GM23248 (cell line): ENCODE results near the gene ZDHHC11. TPM values are rescaled to one million over a fixed set of nuclear protein-coding genes. Genes with fewer than 3 reads are reported as not detected.

ENCODE experiments used
- DNase-seq: peaks from one replicate; pipeline ENCODE4 v3.0.0-alpha.2; 2015
- H2AFZ ChIP-seq: fragments of 200-600 bp; sonication (generic); 2 replicates; pipeline ENCODE4 v1.6.1; 2016; ENCODE audit warnings: antibody characterized with exemption
- H3F3A ChIP-seq: fragments of 200-600 bp; sonication (generic); 2 replicates; pipeline ENCODE4 v1.6.1; 2016; ENCODE audit warnings: mild to moderate bottlenecking, antibody characterized with exemption, mixed run types; ENCODE audit not compliant: insufficient read depth
- H3K27ac ChIP-seq: fragments of 200-600 bp; sonication (generic); 2 replicates; pipeline ENCODE4 v1.5.1; 2016; ENCODE audit warnings: mild to moderate bottlenecking
- H3K27me3 ChIP-seq: fragments of 200-600 bp; sonication (generic); replicated peaks from 2 replicates; pipeline ENCODE4 v1.6.1; 2016; ENCODE audit warnings: mild to moderate bottlenecking; ENCODE audit not compliant: insufficient read depth
- H3K36me3 ChIP-seq: fragments of 200-600 bp; sonication (generic); 2 replicates; pipeline ENCODE4 v1.6.1; 2016; ENCODE audit warnings: low read depth, mild to moderate bottlenecking
- H3K4me1 ChIP-seq: fragments of 200-600 bp; sonication (generic); 2 replicates; pipeline ENCODE4 v1.6.1; 2016; ENCODE audit warnings: mild to moderate bottlenecking; ENCODE audit not compliant: insufficient read depth
- H3K4me2 ChIP-seq: fragments of 200-600 bp; sonication (generic); one replicate; pipeline ENCODE4 v1.6.1; 2016; ENCODE audit warnings: mild to moderate bottlenecking; ENCODE audit not compliant: unreplicated experiment
- H3K4me3 ChIP-seq: fragments of 200-600 bp; sonication (generic); 2 replicates; pipeline ENCODE4 v1.5.1; 2016; ENCODE audit warnings: mild to moderate bottlenecking
- H3K79me2 ChIP-seq: fragments of 200-600 bp; sonication (generic); 2 replicates; pipeline ENCODE4 v1.6.1; 2016; ENCODE audit warnings: mild to moderate bottlenecking; ENCODE audit not compliant: insufficient read depth
- H3K9ac ChIP-seq: fragments of 200-600 bp; sonication (generic); 2 replicates; pipeline ENCODE4 v1.6.1; 2016; ENCODE audit warnings: mild to moderate bottlenecking
- H3K9me2 ChIP-seq: fragments of 200-600 bp; sonication (generic); 2 replicates; pipeline ENCODE4 v1.6.1; 2016; ENCODE audit warnings: mixed run types, mild to moderate bottlenecking, moderate library complexity; ENCODE audit not compliant: insufficient read depth
- H3K9me3 ChIP-seq: fragments of 200-600 bp; sonication (generic); one replicate; pipeline ENCODE4 v1.6.1; 2017; ENCODE audit warnings: low read depth
- H4K20me1 ChIP-seq: fragments of 200-600 bp; sonication (generic); 2 replicates; pipeline ENCODE4 v1.6.0; 2016; ENCODE audit not compliant: insufficient read depth
- EZH2 ChIP-seq: fragments of 200-600 bp; sonication (generic); IDR thresholded peaks from 2 replicates; pipeline ENCODE4 v1.6.1; 2018; ENCODE audit warnings: antibody characterized with exemption, mild to moderate bottlenecking; ENCODE audit not compliant: insufficient read depth, poor library complexity, severe bottlenecking
- EZH2phosphoT487 ChIP-seq: fragments of 200-600 bp; sonication (generic); IDR thresholded peaks from 2 replicates; pipeline ENCODE4 v1.6.1; 2018; ENCODE audit warnings: antibody characterized with exemption, moderate library complexity, mild to moderate bottlenecking, low read depth; ENCODE audit not compliant: insufficient read depth
- WGBS, 2 experiments: methylation state at CpG; one replicate each; pipeline ENCODE4 v1.1.6; 2015 to 2017; ENCODE audit warnings: low lambda C conversion rate in 2 of 2, low coverage in 1 of 2; ENCODE audit errors: missing lambda C conversion rate in 2 of 2; 5-methylcytosine and 5-hydroxymethylcytosine counted together
- in situ Hi-C: fragments of 300-500 bp; cut with MboI; formaldehyde crosslinking; loops from 2 replicates; pipeline ENCODE4 v1.15.0; 2020
- polyA plus RNA-seq: library from polyadenylated mRNA; unstranded; fragments of >200 nt; fragmentation: Nextera tagmentation; extraction: Ambion mirVana; gene quantifications from 2 replicates; pipeline ENCODE4 v1.2.1, GENCODE V29; 2016
- total RNA-seq: library from RNA; depleted of rRNA; stranded (reverse); fragments of >200 nt; shearing (Covaris generic); gene quantifications from 2 replicates; pipeline ENCODE4 v1.2.3, GENCODE V29; 2014

Gene ZDHHC11
- total and polyA plus RNA-seq, 2 experiments from 2014 or later, result 0.26 to 0.65 TPM

DNA sequence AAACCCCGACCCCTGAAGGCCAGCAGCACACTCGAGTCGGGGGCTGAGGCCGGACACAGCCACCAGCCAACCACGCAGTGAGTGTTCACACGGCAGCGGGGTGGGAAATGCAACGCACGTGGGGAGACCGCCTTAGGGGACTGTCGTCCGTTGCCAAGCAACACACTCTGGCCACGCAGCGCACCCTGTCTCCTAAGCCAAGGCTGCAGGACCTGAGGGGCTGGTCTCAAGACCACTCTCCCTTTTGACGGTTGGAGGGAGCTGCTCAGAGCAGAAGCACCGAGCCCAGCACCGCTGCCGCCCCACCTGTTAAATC lies 34.3 kb upstream of the ZDHHC11 start:
- 94 to 95% methylated on average over 17 to 18 of the region's 18 CpGs for WGBS, 2 experiments
- in situ Hi-C loops, result no loop called here
- DNase-seq, result no peak
- Histone ChIP-seq H3K27ac (no peak overlapping the region), H3K27me3 (no peaks in the 10 kb centered on the region), H3F3A (no peaks in the 10 kb centered on the region), H3K4me2 (no peak overlapping the region), H3K36me3 (peaks cover 26% of the 10 kb centered on the region; the same call in 1 of the 2 replicates), H3K4me1 (no peaks in the 10 kb centered on the region), H3K9ac (no peak overlapping the region), H3K9me2 (no peaks in the 10 kb centered on the region), H3K4me3 (no peak overlapping the region), H3K79me2 (peaks cover 80% of the 10 kb centered on the region), H2AFZ (no peak overlapping the region), H3K9me3 (no peaks in the 10 kb centered on the region), H4K20me1 (peaks cover 4% of the 10 kb centered on the region; the same call in 1 of the 2 replicates)
- TF ChIP-seq EZH2 (no peak), EZH2phosphoT487 (no peak)

GRCh38 chr5:884345-885126 lies 33.8 kb upstream of the ZDHHC11 start:
- Histone ChIP-seq H4K20me1 (peaks cover 4% of the 10 kb centered on the region; the same call in 1 of the 2 replicates), H3F3A (no peaks in the 10 kb centered on the region), H3K4me3 (no peak overlapping the region), H3K4me1 (no peaks in the 10 kb centered on the region), H3K79me2 (peaks cover 75% of the 10 kb centered on the region), H3K27me3 (no peaks in the 10 kb centered on the region), H3K36me3 (peaks cover 26% of the 10 kb centered on the region; the same call in 1 of the 2 replicates), H3K9me2 (no peaks in the 10 kb centered on the region), H2AFZ (no peak overlapping the region), H3K27ac (no peak overlapping the region), H3K9me3 (no peaks in the 10 kb centered on the region), H3K4me2 (no peak overlapping the region), H3K9ac (no peak overlapping the region)
- in situ Hi-C loops, result no loop called here
- TF ChIP-seq EZH2 (no peak), EZH2phosphoT487 (no peak)
- WGBS, 2 experiments, result 82 to 85% methylated on average over 16 of the region's 16 CpGs
- DNase-seq, result no peak

- no peak for TF ChIP-seq EZH2phosphoT487
- no peak for TF ChIP-seq EZH2
- in situ Hi-C loops, result no loop called here
- H3K4me3 ChIP-seq, result no peak overlapping the region
- no peak overlapping the region for H2AFZ ChIP-seq
- peaks cover 19% of the 10 kb centered on the region; the same call in 1 of the 2 replicates for H3K36me3 ChIP-seq
- no peaks in the 10 kb centered on the region for H3K27me3 ChIP-seq
- WGBS, 2 experiments, result 96 to 97% methylated on average over 27 to 29 of the region's 29 CpGs
- H3K9ac ChIP-seq, result no peak overlapping the region
- H3K4me1 ChIP-seq, result no peaks in the 10 kb centered on the region
- peaks cover 4% of the 10 kb centered on the region; the same call in 1 of the 2 replicates for H4K20me1 ChIP-seq
- peaks cover 66% of the 10 kb centered on the region for H3K79me2 ChIP-seq
- no peak overlapping the region for H3K27ac ChIP-seq
- no peaks in the 10 kb centered on the region for H3K9me2 ChIP-seq
- no peak for DNase-seq
- no peaks in the 10 kb centered on the region for H3K9me3 ChIP-seq
- no peaks in the 10 kb centered on the region for H3F3A ChIP-seq
- no peak overlapping the region for H3K4me2 ChIP-seq
Observed at GRCh38 chr5:883475-884181, 32.8 kb upstream of the ZDHHC11 start.

DNA sequence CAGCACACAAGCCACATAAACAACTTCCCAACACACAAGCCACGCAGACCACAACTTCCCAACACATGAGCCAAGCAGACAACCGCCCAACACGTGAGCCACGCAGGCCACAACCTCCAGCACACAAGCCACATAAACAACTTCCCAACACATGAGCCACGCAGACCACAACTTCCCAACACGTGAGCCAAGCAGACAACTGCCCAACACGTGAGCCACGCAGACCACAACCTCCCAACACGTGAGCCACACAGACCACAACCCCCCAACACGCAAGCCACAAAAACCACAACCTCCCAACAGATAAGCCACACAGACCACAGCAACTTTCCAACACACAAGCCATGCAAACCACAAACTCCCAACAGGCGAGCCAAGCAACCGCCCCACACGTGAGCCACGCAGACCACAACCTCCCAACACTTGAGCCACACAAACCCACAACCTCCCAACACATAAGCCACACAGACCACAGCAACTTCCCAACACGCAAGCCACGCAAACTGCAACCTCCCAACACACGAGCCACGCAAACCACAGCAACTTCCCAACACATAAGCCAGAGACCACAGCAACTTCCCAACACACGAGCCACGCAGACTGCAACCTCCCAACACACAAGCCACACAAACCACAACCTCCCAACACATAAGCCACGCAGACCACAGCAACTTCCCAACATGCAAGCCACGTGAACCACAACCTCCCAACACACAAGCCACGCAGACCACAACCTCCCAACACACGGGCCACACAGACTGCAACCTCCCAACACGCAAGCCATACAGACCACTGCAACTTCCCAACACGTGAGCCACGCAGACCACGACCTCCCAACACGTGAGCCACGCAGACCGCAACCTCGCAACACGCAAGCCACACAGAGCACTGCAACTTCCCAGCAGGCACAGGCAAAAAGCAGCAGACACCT lies 31.7 kb upstream of the ZDHHC11 start:
- no peak overlapping the region for H3K4me3 ChIP-seq
- no peak overlapping the region for H3K4me2 ChIP-seq
- 97% methylated on average over 32 to 33 of the region's 33 CpGs for WGBS, 2 experiments
- TF ChIP-seq EZH2phosphoT487 (no peak), EZH2 (no peak)
- peaks cover 4% of the 10 kb centered on the region; the same call in 1 of the 2 replicates for H4K20me1 ChIP-seq
- H3K36me3 ChIP-seq, result peaks cover 16% of the 10 kb centered on the region; the same call in 1 of the 2 replicates
- H3K27me3 ChIP-seq, result no peaks in the 10 kb centered on the region
- H2AFZ ChIP-seq, result no peak overlapping the region
- no peaks in the 10 kb centered on the region for H3F3A ChIP-seq
- H3K4me1 ChIP-seq, result no peaks in the 10 kb centered on the region
- no peak overlapping the region for H3K9ac ChIP-seq
- DNase-seq, result no peak
- no peaks in the 10 kb centered on the region for H3K9me3 ChIP-seq
- peaks cover 54% of the 10 kb centered on the region for H3K79me2 ChIP-seq
- H3K27ac ChIP-seq, result no peak overlapping the region
- no peaks in the 10 kb centered on the region for H3K9me2 ChIP-seq
- in situ Hi-C loops, result no loop called here
